ENCODE results near the gene SLC6A6.

- TF ChIP-seq CTCF (IDR thresholded peaks at IDR 0.05) (no peak), TP53 (CRISPR knock-in tag; IDR thresholded peaks at IDR 0.05) (no peak), IRF2 (CRISPR knock-in tag; IDR thresholded peaks at IDR 0.05; ENCODE audit: borderline replicate concordance, low read depth) (no peak), SP1 (CRISPR knock-in tag; conservative IDR thresholded peaks at IDR 0.05) (no peak), STAT6 (CRISPR knock-in tag; conservative IDR thresholded peaks at IDR 0.05; ENCODE audit: low read depth) (no peak), ZNF512 (CRISPR knock-in tag; IDR thresholded peaks at IDR 0.05; ENCODE audit: borderline replicate concordance) (no peak), ATF2 (CRISPR knock-in tag; IDR thresholded peaks at IDR 0.05; ENCODE audit: borderline replicate concordance, low read depth) (no peak)
Observed at GRCh38 chr3:14471690-14472089, 69.3 kb downstream of the SLC6A6 start.
